Astrocyte of the hippocampus (primary cell): ENCODE measurements around the gene ANKRD34B.
"Not testable (repeated sequence)": the region's sequence is repeated elsewhere in the genome, so short reads cannot be mapped to it uniquely, and the experiment has no call there.

ENCODE experiments used
- DNase-seq: peaks from one replicate; pipeline ENCODE4 v3.0.0; 2011; ENCODE audit warnings: low read depth, low spot score

ANKRD34B gene

GRCh38 chr5:80569961-80570786, at the start of gene ANKRD34B:
ANKRD34B (minus strand) TSS chr5:80570280; CDS start chr5:80560019, 10,261 bp downstream.
- peak; percentile 55 for DNase-seq

DNA sequence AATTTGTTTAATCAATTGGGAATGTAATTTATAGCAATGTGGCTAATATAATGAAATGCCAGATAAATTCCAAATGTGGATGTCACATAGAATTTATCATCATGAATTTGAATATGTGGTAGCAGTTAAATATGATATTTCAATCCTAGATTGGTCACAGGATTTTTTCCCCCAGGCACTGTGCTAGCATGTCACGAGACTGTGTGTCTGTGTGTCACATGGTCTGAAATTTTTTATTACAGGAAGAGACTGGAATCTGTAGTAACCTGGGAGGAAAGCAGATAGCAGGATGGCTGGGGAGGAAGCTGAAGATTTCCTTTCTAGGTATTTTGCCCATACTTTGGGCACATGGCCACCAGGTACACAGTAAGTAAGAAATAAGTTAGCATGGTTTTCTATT, 49.0 kb upstream of the ANKRD34B start:
- no peak for DNase-seq

- DNase-seq: no peak
These were observed 48.4 kb upstream of the ANKRD34B start for GRCh38 chr5:80618438-80618837.

DNA sequence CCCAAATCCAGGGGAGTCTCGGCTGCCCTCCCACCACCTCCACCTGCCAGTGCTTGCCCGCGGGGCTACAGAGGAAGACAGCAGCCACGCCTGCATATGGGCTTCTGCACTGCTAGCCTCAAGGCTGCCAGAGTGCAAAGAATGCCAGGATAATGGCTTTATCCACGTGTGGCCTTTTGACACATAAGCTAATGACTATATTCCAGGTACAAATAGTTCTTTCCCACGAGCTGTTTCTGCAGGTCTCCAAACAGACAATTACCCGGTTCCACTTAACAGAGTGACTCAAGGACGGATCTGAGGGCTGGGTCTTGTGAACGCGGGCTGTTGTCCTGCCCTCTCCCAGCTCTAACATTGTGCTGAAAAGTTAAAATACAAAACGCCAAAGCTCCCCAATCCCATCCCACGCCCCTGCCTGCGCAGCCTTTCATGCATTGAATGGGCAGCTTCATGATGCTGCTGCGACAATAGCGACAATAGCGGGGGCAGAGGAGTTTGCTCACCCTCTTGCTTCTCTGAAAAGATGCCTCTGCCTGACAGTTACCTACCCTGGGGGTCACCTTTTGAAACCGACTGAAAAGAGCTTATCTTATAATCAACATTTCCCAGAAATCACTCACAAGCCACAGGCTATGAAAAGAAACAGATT, 45.3 kb upstream of the ANKRD34B start:
- DNase-seq: peak; percentile 40

GRCh38 chr5:80609692-80610091, 39.6 kb upstream of the ANKRD34B start:
- no peak for DNase-seq

- no peak for DNase-seq
These were observed 38.7 kb upstream of the ANKRD34B start for GRCh38 chr5:80608731-80609130.

GRCh38 chr5:80607832-80608231, 37.8 kb upstream of the ANKRD34B start:
- no peak for DNase-seq

- DNase-seq: no peak
These were observed 37.3 kb upstream of the ANKRD34B start for GRCh38 chr5:80607343-80607742.

DNA sequence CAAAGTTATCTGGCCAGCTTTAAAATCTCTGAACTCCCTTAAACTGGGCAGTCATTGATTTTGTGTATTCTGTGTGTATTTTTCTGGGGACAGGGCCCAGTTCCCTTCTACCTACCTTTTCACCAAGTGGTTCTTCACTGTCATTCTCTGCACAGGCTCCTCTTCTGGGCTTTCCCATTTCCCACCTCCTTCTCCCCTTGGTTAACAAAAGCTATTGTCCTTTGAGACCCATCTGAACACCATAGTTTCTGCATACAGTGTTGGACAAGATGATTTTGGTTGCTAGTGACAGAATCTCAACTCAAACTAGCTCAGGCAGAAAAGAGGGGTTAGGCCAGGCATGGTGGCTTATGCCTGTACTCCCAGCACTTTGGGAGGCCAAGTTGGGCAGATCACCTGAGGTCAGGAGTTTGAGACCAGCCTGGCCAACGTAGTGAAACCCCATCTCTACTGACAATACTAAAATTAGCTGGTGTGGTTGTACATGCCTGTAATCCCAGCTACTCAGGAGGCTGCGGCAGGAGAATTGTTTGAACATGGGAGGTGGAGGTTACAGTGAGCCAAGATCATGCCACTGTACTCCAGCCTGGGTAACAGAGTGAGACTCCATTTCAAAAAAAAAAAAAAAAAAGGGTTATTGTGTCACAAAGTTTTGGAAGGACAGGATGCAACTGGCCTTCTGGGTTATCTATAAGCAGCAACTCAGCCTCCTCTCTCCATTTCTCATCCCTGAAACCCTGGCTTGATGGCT, 31.0 kb upstream of the ANKRD34B start:
- no peak for DNase-seq

DNA sequence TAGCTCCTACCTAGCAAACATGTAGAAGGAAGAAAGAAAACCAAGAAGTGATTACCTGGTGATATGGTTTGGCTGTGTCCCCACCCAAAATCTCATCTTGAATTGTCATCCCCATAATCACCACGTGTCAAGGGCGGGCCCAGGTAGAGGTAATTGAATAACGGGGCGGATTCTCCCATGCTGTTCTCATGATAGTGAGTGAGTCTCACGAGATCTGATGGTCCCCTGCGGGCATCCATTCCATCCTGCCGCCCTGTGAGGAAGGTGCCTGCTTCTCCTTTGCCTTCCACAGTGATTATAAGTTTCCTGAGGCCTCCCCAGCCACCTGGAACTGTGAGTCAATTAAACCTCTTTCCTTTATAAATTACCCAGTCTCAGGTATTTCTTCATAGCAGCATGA, 27.4 kb upstream of the ANKRD34B start:
- DNase-seq: no peak

DNA sequence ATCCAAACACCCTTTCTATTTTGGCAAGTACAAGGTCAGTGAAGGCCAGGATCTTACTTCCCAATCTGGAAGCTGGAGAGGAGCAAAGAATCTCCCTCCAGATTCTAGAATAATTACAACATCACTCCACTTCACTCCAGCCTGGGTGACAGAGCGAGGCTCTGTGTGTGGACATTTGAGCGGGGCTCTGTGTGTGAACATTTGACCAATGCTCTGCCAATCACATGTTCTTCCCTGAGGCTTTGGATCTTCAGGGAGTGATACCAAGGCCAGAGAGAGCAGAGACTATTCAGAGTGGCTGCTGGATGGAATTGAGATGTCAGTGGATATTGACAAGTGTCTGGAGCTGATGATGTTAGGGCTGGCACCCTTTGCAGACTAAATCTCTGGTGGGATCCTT, 24.7 kb upstream of the ANKRD34B start:
- no peak for DNase-seq

DNA sequence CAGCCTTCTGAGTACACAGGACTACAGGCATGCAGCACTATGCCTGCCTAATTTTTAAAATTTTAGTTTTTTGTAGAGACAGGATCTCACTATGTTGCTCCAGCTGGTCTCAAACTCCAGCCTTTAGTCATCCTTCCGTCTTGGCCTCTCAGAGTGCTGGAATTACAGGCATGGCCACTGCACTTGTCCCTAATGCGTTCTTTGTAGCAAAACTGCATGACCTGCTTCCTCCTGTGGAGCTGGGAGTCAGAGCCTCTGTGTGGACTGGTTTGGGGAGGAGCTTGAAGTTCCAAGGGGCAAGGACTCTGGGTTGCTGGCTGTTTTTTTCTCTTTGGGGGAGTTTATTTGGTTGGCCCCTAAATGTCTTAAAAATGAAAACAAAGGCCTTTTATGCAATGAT, 22.7 kb upstream of the ANKRD34B start:
- no peak for DNase-seq

GRCh38 chr5:80592105-80592504, 22.0 kb upstream of the ANKRD34B start:
- DNase-seq: peak; percentile 11

DNA sequence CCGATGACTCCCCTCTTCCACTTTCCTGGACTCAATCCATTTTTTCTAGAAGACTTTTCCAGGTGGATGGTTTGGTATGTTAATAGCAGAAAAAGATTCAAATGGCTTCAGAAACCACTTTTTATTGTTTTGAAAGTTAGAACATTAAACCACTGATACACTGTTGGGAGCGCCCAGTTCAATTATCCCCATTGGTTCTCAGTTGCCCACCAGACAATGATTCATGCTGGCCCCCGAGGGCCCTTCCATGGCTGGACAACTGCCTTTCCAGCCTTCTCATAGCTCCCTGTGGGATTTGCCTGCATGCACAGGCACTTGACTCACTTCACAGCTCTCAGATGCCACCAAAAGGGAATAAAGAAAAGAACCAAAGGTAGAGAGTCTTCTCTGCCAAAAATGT, 21.3 kb upstream of the ANKRD34B start:
- peak; percentile 86 for DNase-seq

DNA sequence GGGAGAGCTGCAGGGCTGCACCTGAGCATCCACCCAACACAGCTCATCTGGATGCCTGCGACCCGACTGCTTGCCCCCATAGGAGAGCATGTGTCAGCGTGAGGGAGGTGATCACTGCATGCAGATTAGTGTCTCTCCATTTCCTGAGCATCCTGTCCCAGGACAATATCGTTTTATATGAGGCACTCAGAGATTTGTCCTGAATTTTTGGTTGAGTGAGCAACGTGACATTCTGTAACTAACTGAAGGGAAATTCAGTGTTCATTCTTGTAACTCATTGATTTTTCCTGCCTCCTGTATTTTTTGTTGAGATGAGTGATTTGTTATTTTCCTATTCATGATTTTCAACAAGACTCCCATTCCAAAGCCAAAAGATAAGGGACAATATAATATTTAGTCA, 20.7 kb upstream of the ANKRD34B start:
- DNase-seq: no peak

GRCh38 chr5:80588858-80589540, 18.9 kb upstream of the ANKRD34B start:
- no peak for DNase-seq

DNA sequence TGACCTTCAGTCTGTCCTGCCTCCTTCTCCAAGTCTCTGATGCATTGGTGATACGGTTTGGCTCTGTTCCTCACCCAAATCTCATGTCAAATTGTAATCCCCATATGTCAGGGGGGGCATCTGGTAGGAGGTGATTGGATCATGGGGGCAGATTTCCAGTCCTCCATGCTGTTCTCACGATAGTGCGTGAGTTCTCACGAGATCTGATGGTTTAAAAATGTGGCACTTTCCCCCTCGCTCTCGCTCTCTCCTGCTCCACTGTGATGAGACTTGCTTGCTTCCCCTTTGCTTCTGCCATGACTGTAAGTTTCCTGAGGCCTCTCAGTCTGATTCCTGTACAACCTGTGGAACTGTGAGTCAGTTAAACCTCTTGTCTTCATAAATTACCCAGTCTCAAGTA, 14.7 kb upstream of the ANKRD34B start:
- DNase-seq: no peak

GRCh38 chr5:80580291-80580690, 10.2 kb upstream of the ANKRD34B start:
- DNase-seq: not testable (repeated sequence)

DNA sequence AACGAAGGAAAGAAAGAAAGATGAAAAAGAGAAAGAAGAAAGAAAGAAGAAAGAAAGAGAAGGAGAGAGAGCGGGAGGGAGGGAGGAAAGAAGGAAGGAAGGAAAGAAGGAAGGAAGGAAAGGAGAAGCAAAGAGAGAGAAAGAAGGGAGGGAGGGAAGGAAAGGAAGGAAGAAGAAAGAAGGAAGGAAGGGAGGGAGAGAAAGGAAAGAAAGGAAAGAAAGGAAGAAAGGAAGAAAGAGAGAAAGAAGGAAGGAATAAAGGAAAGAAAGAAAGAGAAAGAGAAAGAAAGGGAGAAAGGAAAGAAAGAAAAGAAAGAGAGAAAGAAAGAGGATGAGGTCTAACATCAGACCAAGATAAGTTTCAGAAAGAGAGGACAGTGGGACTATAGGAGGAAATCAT, 9.0 kb upstream of the ANKRD34B start:
- DNase-seq: no peak

DNA sequence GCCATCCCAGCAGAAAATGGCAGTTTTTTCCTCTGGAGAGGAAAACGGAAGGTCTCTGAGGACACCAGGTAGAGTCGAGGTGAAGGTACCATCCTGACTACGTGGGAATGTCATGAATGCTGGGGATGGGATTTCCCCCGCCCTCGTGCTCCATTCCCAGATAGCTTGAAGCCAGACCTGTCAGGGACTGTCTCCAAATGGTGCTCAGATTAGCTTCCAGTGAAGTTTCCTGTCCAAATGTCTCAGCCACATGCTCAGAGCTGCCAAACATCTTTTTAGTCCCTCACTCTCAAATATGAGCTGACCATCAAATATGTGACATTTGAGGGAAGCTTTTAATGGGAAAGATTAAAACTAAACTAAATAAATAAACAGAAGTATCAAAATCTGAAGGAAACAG, 7.6 kb upstream of the ANKRD34B start:
- no peak for DNase-seq

DNA sequence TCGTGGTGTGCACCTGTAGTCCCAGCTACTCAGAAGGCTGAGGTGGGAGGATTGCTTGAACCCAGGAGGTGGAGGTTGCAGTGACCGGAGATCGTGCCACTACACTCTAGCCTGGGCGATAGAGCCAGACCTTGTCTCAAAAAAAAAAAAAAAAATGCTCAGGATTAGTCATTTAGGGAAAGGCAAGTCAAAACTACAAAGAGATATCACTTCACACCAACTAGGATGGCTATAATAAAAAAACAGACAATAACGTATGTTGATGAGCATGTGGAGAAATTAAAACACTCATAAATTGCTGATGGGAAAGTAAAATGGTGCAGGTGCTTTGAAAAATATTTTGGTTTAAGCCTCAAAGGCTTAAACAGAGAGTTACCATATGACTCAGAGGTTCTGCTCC, 6.3 kb upstream of the ANKRD34B start:
- DNase-seq: no peak

GRCh38 chr5:80573062-80573461, 3.0 kb upstream of the ANKRD34B start:
- DNase-seq: no peak
